GM18519 (cell line): Measurements from ENCODE around the gene LTB.

Experiments used
- ATAC-seq: cut with Tn5 transposase; IDR thresholded peaks from one replicate; pipeline ENCODE4 v1.9.1; 2021; ENCODE audit warnings: mild to moderate bottlenecking, moderate library complexity; ENCODE audit not compliant: unreplicated experiment, low FRiP score

The LTB gene

GRCh38 chr6:31531771-31532643 is 50.2 kb downstream of the LTB start:
- no peak for ATAC-seq

GRCh38 chr6:31531162-31531561 is 51.1 kb downstream of the LTB start:
- ATAC-seq, result no peak

- no peak for ATAC-seq
Measured at GRCh38 chr6:31530659-31531058, 51.6 kb downstream of the LTB start.
